IPS-15b (cell line): ENCODE data around the gene MYH10.

Experiments
- H3K27me3 ChIP-seq: one replicate; pipeline ENCODE4 v1.6.1; 2013; ENCODE audit warnings: low read length; ENCODE audit not compliant: control insufficient read depth, insufficient read depth
- H3K36me3 ChIP-seq: one replicate; pipeline ENCODE4 v1.6.1; 2013; ENCODE audit warnings: low read length; ENCODE audit not compliant: control insufficient read depth, insufficient read depth
- H3K4me1 ChIP-seq: one replicate; pipeline ENCODE4 v1.6.1; 2013; ENCODE audit warnings: mild to moderate bottlenecking, low read length; ENCODE audit not compliant: control insufficient read depth, insufficient read depth
- H3K4me3 ChIP-seq: one replicate; pipeline ENCODE4 v1.5.1; 2013; ENCODE audit warnings: low read depth, low read length
- H3K9ac ChIP-seq: one replicate; pipeline ENCODE4 v1.6.1; 2013; ENCODE audit warnings: low read depth, mild to moderate bottlenecking, low read length
- H3K9me3 ChIP-seq: one replicate; pipeline ENCODE4 v1.6.1; 2013; ENCODE audit warnings: mild to moderate bottlenecking, low read length; ENCODE audit not compliant: control insufficient read depth, insufficient read depth

MYH10 gene

DNA sequence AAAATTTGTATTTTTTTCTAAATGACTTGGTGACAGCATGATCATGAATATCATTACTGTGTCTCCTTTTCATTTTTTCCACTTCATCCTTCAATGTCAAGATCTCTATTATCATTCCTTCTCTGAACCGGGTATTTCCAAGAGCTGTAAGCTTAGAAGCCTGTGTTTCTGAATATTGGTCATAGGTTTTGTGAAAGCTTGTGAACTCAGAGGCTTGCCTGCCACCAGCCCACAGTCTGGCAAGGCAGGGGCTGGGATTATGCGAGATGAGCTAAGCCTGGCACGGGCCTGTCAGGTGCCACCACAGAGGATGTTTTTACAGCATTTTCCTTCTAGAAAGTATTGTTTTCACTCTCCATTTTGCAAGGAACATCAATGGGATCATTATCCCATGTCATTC, 92.8 kb downstream of the MYH10 start:
- peaks cover 38% of the 10 kb centered on the region for H3K36me3 ChIP-seq

DNA sequence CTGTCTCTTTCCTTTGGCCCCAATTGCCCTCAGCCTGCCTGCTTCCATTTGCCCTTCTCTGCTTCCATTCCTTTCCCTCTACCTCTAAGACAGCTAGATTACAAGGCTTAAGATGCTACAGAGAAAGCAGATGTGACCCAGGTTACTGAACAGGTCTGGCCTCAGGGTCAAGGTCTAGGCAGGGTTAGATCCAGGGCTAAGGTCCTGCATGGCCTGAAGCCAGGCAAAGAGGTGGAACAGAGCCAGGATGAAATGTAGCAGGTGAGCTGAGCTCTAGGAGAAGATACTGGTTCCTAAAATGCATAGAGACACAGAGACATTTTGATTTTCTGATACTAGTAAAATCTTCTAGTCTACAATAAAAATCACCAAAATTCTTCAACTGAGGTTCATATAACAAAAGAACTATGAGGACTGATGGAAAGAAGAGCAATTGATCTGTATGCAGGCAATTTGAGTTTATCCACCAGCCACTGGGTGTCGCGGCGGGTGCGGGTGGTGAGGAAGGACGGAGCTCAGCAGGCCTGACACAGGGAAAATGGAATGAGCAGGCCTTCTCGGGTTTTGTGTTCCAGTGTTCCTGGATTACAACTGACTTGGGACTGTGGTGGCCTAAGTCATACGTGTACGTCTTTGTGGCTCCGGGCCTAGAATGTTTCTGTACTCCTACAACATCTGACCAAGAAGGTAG, 95.9 kb downstream of the MYH10 start:
- no peaks in the 10 kb centered on the region for H3K4me1 ChIP-seq
- no peak overlapping the region for H3K9ac ChIP-seq
- no peaks in the 10 kb centered on the region for H3K27me3 ChIP-seq
- peaks cover 29% of the 10 kb centered on the region for H3K36me3 ChIP-seq
- no peak overlapping the region for H3K4me3 ChIP-seq
- no peaks in the 10 kb centered on the region for H3K9me3 ChIP-seq

More for the DNA sequence above, 92.8 kb downstream of the MYH10 start:
- H3K27me3 ChIP-seq: no peaks in the 10 kb centered on the region
- H3K9ac ChIP-seq: no peak overlapping the region
- no peak overlapping the region for H3K4me3 ChIP-seq
- H3K4me1 ChIP-seq: no peaks in the 10 kb centered on the region
- no peaks in the 10 kb centered on the region for H3K9me3 ChIP-seq

DNA sequence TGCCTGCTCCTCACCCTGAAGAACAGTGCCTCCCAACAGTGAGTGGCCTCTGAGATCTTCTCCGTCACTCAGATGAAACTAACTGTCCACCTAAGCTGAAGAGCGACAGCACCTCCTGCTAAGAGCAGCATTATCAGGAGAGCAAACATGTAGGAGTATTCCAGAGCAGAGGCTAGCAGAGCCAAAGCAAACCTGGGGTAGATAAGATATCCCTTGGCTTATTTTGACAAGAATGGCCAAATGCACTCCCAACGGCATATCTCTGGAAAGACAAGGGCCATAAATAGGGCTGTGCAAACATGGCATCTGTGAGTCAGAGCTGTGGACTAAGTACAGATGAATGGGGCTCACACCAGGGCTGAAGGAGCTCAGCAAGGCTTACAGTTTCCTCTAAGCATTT, 98.5 kb downstream of the MYH10 start:
- Histone ChIP-seq H3K4me1 (no peaks in the 10 kb centered on the region), H3K27me3 (no peaks in the 10 kb centered on the region), H3K9ac (no peak overlapping the region), H3K9me3 (no peaks in the 10 kb centered on the region), H3K36me3 (peaks cover 36% of the 10 kb centered on the region), H3K4me3 (no peak overlapping the region)

DNA sequence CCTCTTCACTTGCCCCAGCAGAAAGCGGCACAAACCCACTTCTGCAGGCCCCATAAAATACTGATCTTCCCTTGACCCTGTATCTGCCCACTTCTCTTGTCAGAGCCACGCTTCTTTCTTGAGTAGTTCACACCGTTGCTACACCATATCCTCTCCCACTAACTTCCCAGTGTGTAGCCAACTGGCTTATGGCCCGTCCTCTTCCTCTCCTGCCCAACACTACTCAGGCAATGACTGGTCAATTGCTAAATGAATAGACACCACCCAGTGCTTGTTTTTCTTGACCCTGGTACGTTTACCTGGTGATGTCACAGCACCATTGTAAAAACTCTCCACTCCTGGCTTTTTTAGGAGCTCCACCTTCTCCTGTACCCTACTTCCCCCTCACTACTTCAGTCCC, 107.9 kb downstream of the MYH10 start:
- Histone ChIP-seq H3K9me3 (no peaks in the 10 kb centered on the region), H3K4me1 (no peaks in the 10 kb centered on the region), H3K36me3 (peaks cover 28% of the 10 kb centered on the region), H3K4me3 (no peak overlapping the region), H3K27me3 (no peaks in the 10 kb centered on the region), H3K9ac (no peak overlapping the region)

DNA sequence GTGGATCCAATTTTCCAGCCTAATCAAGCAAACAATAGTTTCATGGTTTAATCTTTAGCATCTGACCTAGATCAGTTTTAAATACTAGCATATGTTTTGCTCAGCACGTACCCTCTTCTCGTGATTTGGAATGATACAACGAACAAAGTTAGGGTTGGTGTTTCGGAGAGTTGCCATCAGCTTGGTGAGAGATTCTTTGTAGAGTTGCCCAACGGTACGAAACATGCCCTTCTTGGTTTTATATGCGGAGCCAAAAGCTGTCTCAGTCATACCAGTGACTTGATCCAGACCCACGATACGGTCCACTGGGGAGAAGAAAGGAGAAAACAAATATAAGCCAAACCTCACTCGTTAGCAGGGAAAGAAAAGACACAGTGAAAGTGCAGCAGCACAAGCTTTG, 109.5 kb downstream of the MYH10 start:
- no peak overlapping the region for H3K9ac ChIP-seq
- H3K36me3 ChIP-seq: peaks cover 31% of the 10 kb centered on the region
- H3K4me3 ChIP-seq: no peak overlapping the region
- no peaks in the 10 kb centered on the region for H3K27me3 ChIP-seq
- no peaks in the 10 kb centered on the region for H3K9me3 ChIP-seq
- no peaks in the 10 kb centered on the region for H3K4me1 ChIP-seq

DNA sequence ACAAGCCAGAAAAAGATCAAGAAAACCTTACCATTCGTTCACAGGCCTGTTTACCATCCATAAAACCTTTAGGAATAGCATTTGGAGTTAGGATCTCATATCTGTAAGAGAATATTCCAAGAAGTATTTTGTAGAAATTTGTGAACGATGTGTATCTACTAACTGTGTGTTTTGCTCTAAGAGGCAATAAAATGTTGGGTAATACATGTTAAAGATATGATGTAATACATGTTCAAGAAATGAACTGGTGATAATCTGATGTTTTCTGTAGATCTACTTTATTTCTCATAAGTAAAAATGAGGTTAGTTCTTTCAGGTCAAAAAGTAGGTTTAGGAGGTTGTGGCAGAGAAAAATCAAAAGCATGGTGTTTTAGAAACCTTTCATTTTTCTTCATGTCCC, 111.7 kb downstream of the MYH10 start:
- no peak overlapping the region for H3K4me3 ChIP-seq
- H3K36me3 ChIP-seq: peaks cover 36% of the 10 kb centered on the region
- H3K27me3 ChIP-seq: no peaks in the 10 kb centered on the region
- no peaks in the 10 kb centered on the region for H3K4me1 ChIP-seq
- H3K9me3 ChIP-seq: no peaks in the 10 kb centered on the region
- H3K9ac ChIP-seq: no peak overlapping the region

DNA sequence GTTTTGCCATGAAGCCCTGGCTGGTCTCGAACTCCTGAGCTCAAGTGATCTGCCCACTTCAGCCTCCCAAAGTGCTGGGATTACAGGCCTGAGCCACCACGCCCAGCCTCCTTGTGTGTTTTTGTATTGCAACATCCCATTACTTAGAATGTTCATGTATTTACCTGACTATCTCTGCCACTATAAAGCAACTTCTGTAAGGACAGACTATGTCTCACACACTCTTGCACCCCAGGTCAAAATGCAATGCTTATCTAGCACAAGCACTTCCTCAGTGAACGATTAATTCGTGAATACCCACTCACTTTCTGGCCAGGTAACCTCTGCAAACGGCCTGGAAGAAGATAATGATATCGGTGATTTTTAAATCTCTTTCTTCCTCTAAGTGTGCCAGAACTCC, 112.2 kb downstream of the MYH10 start:
- no peaks in the 10 kb centered on the region for H3K27me3 ChIP-seq
- H3K4me1 ChIP-seq: no peaks in the 10 kb centered on the region
- no peaks in the 10 kb centered on the region for H3K9me3 ChIP-seq
- no peak overlapping the region for H3K4me3 ChIP-seq
- H3K36me3 ChIP-seq: peaks cover 36% of the 10 kb centered on the region
- no peak overlapping the region for H3K9ac ChIP-seq

DNA sequence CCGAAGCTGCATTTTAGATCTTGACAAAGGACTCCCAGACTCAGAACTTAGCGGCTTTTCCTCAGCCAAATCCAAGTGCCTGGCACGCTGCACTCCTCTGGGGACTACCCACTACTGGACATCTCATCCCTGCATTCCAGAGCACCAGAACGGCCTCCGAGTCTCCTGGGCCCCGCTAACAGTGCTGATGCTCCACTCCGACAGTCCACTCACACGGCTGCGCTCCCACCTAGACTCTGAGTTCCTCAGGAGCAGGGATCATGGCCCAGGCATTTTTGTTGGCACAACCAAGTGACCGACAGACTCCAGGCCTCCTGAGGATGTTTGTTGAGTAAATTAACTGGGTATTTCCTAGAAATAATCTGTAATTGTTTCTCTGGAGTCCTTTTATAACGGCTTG, 115.7 kb downstream of the MYH10 start:
- Histone ChIP-seq H3K9me3 (no peaks in the 10 kb centered on the region), H3K4me1 (no peaks in the 10 kb centered on the region), H3K9ac (no peak overlapping the region), H3K4me3 (no peak overlapping the region), H3K27me3 (no peaks in the 10 kb centered on the region), H3K36me3 (peaks cover 37% of the 10 kb centered on the region)

DNA sequence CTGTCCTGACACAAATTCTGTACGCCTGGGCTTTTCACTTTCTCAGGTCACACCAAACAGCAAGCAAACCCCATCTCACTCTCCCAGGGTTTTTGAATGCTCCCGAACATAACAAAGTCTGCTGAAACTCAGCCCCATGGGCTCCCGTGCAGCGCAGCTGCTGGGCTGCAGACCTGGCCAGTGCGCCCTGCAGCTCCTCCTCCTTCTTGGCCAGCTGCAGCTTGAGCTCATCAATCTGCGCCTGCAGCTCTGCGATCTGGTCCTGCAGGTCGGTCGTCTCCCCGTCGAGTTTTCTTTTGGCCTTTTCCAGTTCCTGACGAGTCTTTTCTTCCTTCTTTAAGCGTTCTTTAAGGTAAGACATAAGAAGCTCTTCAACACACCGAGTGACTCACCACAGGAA, 124.4 kb downstream of the MYH10 start:
- Histone ChIP-seq H3K9ac (no peak overlapping the region), H3K4me1 (no peaks in the 10 kb centered on the region), H3K27me3 (no peaks in the 10 kb centered on the region), H3K4me3 (no peak overlapping the region), H3K9me3 (no peaks in the 10 kb centered on the region), H3K36me3 (peaks cover 62% of the 10 kb centered on the region)

DNA sequence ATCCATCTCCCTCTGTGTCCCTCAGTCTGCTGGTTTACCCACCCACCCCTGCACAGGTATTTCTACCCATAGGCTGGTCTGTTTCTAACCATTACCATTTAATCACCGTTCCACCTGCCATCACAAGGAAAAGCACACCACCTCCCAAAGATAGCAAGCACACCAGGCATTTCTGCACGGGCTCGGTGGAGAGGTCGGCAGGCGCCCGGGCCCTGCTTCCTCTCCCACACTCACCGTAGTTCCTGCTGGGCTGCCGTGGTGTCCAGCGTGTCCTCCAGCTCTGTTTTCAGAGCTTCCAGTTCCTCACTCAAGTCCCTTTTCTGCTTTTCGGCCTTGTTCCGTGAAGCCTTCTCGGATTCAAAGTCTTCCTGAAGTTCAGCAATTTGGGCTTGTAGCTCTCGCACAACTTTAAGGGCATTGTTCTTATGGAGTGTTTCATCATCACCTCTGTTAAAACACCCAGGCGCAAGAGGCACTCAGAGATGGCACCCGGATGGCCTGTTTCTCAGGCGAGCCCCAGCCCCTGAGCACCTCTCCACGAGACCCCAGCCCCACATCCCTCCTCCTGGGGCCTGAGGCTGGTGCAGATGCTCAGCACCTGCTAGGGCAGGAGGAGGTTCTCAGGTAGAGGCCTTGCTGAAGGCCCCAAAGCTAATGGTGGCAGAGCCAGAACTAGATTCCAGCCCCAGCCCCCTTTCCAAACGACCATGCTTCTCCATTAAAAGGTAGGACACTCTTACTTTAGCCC, 125.9 kb downstream of the MYH10 start:
- H3K4me3 ChIP-seq: no peak overlapping the region
- peaks cover 72% of the 10 kb centered on the region for H3K36me3 ChIP-seq
- no peaks in the 10 kb centered on the region for H3K9me3 ChIP-seq
- no peaks in the 10 kb centered on the region for H3K4me1 ChIP-seq
- H3K27me3 ChIP-seq: no peaks in the 10 kb centered on the region
- H3K9ac ChIP-seq: no peak overlapping the region

DNA sequence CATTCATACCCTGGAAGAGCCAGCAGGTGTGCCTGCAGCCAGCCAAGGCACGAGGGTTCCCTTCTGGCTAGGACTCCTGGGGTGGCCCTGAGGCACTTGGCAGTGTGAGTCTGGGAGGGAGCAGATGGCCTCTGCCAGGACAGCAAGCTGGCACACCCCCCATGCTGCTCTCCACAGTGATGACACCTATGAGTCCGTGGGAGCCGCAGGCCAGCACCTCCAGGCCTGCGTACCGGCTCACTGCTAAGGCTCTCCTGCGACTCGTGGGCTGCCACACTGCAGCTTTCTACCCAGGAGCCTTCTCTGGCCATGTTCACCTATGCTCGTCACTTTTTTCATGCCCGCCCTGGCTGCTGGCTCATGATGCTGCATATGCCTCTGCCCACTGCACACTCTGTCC, 126.7 kb downstream of the MYH10 start:
- H3K36me3 ChIP-seq: peaks cover 73% of the 10 kb centered on the region

DNA sequence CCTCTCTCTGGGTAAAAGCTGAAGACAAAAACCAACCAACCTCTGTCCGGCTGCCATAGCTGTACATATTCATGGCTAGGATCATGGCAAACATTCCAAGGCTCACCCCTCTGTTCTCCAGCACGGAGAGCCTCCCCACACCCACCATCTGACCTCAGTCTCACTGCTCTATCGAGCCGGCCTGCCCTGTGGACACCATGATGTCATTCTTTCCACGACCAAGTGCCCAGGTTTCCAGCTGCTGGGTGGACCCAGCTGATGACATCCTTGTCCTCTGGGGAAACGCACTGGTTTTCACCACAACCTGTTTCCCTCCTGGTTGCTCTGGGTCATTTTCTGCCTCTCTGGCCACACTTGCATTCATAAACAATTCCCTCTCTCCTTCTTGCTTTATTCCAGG, 127.2 kb downstream of the MYH10 start:
- Histone ChIP-seq H3K4me1 (no peaks in the 10 kb centered on the region), H3K27me3 (no peaks in the 10 kb centered on the region), H3K36me3 (peaks cover 72% of the 10 kb centered on the region), H3K9me3 (no peaks in the 10 kb centered on the region), H3K4me3 (no peak overlapping the region), H3K9ac (no peak overlapping the region)

More for the DNA sequence above, 126.7 kb downstream of the MYH10 start:
- Histone ChIP-seq H3K4me3 (no peak overlapping the region), H3K27me3 (no peaks in the 10 kb centered on the region), H3K9me3 (no peaks in the 10 kb centered on the region), H3K9ac (no peak overlapping the region), H3K4me1 (no peaks in the 10 kb centered on the region)
